NCI-H187 (cell line): ENCODE measurements around the gene GPR139.

Source experiments
- DNase-seq, 2 experiments: peaks; one replicate each; lab custom pipeline; 2025; lab: John Stamatoyannopoulos, UW

Gene GPR139

DNA sequence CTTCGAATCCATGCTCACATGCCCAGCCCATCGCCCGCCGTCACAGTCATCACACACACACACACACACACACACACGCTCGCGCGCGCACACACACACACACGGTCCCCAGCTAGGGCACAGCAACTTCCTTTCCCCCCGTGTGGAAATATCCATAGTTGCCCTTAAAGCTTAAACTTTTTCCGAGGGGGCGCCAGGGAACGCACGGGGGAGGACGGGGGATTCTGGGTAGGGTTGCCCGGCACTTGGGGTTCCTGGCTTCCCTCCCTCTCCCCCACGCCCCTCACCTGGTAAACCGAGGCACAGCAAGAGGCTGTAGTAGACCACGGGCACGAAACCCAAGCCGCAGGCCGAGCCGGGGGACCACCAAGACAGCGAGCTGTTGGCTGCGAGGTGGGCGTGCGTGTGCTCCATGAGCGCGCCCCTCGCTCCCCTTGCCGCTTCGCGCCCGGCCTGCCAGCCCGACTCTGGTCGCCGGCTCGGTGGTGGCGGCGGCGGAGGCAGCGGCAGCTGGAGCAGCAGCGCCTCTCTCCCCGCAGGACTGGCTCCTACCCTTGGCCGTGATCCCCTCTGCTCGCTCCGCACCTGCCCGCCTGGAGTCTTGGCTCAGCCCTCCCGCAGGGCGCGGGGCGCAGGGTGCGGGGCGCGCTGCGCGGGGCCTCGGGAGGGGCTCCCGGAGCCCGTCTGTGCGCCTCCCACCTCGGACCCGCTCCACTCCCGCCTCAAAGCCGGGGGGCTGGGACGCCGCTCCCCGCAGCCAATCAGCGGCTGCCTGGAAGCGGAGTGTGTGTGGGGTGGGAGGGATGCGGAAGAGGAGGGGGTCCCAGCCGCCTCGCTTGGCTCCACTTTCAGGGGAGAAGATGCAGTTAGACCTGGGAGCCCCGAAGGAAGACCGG, at the start of gene GPR139:
TSS of gene GPR139 (minus strand) at position 688 of the 896 bp plus-strand sequence. CDS start at position 414, 274 bp downstream.
- DNase-seq = no peak

DNA sequence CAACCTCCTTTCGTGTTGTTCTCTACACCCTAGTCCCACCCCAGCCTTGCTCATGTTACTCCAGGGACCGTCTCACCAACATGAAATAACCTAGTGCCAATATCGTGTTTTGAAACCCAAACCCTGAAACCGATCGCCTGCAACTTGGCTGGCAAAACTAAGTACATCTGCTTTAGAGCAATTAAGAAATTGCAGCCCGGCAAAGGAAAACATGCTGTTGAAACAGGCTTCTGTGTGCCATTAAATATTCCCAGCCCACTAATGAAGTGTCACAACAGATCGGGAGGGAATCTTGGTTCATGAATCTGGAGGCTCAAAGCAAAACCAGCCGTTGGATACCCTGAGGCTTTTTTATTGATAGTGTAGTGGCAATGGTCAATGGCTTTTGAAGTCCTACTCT, 48.3 kb upstream of the GPR139 start:
- DNase-seq = no peak

DNA sequence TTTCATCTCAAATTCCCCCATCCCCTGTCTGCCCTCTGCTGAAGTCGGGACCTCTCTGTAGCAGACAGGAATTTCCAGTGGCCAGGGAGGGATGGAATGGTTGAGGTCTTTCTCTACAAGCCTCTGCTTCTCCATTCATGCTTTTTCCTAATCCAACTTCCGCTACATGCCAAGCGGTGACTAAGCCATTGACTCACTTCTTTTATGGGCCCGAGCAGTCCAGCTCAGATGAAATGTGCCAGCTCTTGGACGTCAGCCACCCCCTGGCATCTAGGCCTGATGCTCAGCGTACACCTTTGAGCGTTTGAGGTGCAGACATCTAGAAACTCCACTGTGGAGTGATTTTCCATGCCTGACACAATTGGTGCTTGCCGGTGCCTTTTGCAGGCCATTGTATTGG, 40.7 kb upstream of the GPR139 start:
- no peak for DNase-seq

DNA sequence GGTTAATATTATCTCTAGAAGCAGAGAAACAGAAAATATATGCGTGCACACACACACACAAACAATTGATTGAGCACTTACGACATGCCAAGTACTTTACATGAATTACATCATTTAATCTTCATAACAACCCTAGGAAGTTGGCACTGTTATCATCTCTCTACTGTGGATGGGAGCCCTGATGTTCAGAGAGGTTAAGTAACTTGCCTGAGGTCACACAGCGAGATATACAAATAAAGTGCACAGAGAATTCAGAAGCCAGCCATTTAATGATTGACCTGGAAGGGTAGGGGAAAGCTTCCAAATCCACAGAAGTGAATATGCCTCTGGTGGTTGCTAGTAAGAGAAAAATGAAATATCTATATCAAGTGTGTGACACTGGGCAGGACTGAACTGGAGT, 37.5 kb upstream of the GPR139 start:
- DNase-seq = no peak

DNA sequence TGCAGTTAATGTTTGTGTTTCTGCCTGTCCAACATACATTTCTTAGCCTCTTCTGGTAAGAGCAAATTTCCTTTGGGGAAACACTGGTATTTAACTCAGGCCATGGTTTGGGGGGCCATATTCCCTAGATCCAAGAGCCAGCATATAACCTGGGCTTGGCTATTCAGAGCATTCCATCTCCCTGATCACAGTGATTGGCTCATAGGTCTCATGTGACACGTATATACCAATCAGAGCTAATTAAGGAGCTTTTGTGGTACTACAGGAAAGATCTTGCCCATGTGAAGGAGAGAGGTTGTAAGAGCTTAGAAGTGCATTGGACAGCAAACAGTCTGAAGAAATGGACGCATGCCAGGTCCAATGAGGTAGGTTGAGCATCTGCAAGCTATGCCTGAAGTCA, 33.4 kb upstream of the GPR139 start:
- no peak for DNase-seq

DNA sequence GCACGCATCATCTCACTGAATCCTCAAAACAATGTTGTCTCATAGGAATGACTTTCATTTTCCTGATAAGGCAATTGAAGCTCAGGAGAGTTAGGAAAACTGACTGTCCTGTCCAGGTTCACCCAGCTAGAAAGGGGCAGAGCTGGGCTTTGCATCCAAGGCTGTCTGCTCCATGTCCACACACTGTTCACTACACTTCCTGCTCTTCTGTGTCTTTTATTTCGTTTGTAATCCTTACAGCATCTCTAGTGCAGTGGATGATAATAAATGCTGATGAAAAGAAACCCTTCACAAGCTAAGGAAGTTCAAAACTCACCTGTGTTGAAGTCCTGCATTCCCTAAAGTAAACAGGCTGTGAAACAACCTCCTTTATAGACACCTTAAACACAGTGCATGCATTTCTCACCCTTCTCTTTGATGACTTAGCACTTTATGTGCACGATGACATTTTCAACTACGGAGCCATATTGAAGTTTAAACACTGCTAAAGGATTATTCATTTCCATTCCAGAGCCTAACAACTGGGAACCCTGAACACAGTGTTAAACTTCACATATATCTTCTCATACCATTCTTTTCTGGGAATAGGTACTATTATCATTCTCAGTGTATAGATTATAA, 31.0 kb upstream of the GPR139 start:
- no peak for DNase-seq

DNA sequence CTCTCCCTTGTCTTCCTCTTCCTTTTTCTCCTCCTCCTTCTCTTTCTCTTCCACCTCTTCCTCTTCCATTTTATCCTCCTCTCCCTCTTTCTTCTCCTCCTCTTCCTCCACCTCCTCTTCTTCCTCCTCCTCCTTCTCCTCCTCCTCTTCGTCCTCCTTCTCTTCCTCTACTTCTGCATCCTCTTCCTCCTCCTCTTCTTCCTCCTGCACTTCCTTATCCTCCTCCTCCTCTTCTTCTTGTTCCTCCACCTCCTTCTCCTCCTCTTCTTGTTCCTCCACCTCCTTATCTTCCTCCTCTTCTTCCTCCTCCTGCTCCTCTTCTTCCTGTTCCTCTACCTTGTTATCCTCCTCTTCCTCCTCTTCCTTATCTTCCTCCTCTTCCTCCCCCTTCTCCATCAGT, 28.8 kb upstream of the GPR139 start:
- no peak for DNase-seq

DNA sequence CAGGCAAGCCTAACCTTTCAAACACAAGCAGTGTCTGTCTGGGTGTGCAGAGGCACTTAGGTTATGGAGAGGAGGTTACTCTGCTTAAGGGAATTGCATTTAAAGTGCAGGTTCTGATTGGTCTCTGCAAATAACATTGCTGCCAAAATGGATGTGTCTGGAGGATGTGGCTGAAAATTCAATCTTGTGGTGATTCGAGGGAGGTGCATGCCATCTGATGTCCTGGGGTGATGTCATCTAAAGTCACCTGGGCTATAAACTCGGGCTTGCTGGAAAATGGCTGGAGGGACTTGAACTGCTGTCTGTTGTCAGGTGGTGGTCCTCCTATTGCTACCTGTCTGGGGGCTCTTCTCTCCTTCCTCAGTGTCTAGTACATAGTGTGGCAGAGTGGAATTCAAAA, 28.3 kb upstream of the GPR139 start:
- no peak for DNase-seq

DNA sequence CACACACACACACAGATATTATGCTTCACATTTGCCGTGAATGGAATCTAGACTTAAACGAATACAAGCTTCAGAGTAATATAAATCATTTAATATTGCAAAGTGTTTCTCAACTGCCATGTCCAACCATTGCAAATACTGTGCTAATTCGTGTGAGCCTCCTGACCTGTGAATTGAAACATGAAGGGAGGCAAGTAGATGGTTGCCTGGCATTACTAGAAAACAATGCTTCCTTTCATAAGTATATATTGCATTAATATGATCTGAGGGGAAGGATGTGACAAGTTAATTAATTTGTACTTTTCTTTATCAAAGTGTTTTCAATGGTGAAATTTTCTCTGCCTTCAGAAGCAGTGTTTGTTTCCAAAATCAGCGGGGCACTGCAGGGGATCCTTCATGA, 25.7 kb upstream of the GPR139 start:
- DNase-seq = no peak

DNA sequence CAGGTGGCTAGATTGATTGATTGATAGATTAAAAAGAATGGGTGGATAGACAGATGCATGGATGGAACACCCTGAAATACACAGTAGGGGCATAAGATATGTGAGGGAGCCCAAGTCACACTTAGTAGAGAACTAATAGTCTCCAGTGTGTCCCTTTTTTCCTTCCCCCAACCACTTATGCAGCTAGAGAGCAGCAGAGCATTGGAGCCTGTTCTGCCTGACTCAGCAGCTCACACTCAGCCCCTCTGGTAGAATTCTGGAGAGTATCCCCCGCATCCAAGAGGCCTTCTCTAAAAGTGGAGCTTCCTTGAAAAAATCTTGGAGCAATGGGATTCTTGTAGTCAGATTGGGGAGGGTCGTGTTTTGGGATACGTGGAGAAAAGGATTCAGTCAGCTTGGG, 20.5 kb upstream of the GPR139 start:
- DNase-seq = no peak

DNA sequence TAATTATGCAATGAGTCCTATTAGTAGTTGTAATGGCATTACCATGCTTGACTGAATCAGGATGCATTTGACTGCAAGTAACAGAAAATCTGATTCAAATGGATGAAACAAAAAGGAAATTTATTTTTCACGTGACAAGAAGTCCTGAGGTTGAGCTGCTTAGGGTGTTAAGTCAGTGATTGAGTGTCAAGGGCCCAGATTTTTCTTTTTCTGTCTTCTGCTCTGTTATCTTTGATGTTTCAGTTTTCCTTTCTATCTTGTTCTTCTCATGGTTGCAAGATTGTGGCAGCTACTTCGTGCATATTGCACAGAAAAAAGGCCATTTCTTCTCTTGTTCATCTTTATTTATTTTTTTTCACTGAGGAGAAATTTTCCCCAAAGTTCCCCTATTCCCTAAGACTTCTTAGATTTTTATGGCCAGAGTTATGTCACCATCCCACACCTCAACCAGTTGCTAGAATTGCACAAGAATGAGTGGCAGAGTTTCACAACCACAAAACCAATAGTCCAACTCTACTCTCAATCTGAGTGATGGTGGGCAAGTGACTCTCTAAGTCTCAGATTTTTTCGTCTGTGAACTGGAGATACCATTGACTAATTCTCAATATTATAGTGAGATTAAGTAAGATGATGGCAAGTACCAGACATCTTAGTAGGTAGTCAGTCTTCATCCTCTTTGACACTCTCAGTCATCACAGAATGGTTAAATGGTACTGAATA, 15.7 kb upstream of the GPR139 start:
- DNase-seq = no peak

DNA sequence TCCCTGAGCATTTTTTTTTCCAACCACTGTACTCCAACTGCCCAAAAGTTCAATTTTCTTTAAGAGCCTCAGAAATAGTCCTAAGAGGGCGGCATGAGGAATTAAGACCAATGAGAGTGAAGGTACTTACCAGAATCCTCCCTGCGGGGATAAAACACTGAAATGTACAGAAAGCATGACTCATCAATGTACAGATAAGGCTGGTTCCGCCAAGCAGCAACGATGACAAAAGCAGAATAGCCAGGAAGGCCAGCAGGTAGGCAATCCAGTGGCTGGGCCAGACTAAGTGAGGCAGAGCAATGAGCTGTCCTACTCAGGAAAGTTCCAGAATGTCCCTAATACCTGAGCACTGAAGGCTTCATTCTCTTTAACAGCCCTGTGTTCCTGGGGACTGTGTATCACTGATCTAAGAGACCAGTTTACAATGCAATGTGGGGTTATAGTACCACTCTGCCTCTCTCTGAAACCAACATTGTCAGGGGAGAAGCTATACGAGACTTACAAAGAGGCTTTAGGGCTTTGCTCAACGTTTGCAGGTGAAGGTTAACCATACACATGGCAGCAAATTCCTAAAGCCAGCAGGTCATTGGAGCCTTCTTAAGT, 11.0 kb upstream of the GPR139 start:
- DNase-seq = no peak

DNA sequence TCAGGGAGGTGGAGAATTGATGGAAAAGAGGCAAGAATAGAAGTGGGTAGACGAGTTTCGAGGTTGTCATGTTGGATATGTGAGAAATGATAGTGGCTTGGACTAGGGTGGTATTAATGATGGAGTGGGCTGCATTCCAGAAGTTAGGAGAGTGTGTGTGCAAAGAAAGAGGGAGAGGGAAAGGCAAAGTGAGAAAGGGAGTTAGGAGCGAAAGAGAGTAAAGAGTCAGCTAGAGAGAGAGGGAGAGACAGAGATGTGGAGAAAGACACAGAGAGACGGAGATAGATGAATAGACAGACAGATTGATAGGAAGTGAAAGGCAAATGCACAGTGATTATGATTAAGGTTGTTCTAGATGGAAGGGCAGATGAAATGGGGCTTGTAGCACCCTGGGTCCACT, 5.4 kb upstream of the GPR139 start:
- DNase-seq = no peak

DNA sequence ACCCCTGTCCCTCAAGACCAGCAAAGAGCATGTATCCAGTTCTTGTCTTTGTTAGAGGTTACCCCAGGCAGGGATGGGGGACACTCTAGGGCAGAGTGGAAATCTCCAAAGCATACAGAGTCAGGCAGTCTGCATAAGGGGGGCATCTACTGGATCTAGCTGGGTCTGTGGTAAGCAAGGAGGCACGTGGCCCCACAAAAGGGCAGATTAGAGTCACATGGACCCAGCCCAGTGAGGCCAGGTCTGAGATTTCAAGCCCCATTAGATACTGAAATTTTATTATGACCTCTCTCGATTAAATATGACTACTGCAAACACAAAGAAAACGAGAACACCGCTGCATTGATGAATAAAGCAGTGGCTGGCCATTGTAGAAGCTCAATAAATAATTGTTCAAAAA, 1.6 kb upstream of the GPR139 start:
- no peak for DNase-seq

DNA sequence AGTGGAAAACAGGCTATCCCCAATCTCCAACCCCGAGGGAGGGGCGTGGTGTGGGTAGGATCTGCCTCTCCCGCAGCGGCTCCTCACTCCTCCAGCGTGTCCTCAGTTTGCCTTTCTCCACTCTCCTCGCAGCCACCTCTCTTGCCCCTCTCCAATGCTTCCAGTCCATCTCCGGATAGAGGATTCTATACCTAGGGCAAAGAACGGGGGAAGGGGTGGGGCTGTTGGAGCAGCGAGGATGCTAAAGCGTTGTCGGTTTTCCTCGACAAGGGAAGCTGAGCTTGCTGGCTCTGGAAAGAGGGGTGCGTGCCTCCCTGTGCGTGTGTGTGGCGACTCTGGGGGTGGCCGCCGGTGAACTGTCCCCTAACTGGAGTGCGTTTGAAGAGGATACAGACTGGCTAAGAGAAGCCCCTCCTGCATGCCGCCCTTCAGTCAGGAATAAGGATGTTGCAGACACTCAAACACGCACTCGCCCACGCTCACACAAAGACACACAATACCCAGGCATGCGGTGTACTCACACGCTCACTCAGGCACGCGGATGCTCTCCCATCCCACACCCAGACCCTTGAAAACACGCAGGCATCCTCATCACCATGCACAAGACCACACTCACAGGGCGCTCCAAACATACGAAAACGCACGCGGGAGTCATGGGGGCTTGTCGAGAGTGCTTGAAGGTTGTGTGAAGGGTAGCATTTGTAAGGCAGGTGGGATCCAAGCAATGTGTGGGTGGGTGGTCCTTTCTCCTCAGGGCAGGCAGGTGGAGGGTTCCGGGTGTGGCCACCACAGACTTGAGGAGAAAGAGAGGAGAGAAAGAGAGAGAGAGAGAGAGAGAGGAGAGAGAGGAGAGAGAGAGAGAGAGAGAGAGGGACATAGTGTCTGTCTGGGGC, 655 bp upstream of the GPR139 start:
- no peak for DNase-seq

DNA sequence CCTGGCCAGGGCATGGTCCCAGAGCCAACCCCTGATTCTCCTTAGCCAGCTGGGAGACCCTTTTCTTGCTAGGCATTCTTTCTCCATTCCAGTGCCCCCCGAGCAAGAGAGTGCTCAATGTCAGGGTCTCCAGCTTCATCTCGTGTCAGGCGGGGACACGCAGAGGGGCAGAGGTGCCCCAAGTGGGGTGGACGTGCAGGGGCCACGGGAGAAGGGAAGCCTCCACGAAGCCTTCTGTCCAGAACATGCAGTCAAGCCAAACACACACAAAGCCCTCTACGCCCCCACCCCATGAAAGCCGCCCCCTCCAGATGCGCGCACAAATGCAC, 852 bp downstream of the GPR139 start:
- no peak for DNase-seq

DNA sequence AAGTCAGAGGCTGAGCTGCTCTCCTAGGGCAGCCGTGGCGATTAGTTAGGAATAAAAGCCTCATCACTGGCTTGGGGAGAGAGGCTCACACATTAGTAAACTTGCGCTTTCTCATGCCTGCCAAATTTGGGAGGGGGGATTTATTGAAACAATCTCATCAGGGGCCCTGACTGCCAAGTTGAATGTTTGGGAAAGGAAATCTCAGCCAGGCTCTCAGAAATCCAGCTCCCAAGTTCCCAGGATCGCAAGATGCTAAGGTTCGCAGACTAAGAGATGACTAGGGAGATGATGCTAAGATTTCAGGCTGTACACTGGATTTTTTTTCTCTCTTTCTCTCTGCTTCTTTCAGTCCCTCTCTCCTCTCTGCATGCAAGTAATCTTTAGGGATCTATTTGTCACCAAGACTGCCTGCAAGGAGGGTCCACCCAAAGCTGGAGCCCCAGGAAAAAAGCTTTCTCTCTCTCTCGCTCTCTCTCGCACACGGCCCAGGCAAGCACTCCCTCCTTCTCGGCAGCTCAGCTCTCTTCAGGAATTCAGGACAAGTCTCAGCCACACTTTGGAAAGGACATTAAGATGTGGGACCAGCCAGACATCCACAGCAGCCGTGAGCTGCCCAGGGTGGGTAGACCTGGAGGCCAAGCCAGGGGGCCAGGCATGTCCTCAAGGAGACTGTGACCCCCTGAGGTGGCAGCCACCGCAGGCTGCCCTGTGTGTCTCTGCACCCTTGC, 1.4 kb downstream of the GPR139 start:
- DNase-seq = no peak

DNA sequence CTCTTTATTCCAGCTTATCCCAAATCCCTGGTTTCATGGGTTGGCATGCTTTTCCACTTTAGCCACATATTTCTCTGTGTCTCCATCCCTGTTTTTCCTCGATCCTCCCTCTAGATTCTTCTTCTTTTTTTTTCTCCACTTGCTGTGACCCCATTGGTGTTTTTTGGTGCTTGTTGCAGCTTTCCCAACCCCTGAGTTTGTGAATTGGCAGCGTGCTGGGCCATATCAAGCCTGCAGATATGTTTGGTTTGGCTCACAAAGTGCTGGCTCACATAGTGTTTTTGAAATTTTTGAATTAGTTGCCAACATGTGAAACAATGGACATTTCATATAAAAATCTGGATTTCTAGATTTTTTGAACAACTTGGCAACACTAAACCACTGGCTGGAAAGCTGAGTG, 8.8 kb downstream of the GPR139 start:
- DNase-seq = no peak

DNA sequence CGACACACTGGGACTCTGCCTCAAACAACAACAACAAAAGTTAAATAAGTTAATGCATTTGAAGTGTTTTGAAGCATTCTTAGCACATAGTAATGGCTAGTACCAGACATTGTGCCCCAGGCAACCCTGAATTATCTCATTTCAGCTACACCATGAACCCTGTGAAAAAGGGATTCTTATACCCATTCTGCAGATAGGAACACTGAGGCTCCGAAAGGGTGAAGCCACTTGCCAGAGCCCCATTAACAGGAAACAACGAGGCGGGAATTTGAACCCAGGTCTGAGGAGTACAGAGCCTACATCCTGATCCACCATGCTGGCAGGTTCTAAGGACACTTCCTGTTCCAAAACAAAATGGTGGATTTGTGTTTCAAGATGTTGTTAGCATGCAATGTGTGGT, 9.2 kb downstream of the GPR139 start:
- DNase-seq = no peak

DNA sequence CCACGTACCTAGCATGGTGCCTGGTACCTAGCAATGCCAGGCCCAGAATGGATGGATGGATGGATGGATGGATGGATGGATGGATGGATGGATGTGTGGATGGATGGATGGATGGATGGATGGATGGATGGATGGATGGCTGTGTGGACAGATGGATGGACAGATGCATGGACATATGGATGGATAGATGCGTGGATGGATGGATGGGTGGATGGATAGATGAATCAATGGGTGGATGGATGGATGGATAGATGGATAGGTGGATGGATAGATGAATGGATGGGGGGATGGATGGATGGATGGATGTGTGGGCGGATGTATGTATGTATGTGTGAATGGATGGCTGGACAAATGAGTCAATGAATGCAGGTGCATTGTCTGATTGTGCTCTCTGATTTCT, 12.6 kb downstream of the GPR139 start:
- DNase-seq = no peak

DNA sequence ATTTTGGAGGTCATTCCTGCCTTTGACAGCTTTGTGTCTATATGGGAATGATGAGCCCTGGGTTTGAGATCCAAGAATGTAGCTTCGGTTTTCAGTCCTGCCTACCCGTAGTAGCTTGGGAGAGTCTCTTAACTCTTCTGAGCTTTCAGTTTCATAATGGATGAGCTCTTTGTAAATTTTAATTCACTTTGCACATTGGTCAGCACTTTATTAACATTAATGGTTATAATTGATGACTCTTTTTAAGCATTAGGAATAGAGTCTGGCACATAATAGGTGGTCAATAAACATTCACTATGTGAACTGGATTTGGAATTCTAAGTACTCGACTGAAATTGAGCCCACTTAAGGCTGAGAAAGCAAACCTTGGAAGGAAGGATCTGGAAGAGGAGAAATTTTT, 17.3 kb downstream of the GPR139 start:
- DNase-seq = no peak
